ENCODE data around the gene LRRN1.

Gene LRRN1

GRCh38 chr3:3804560-3804959 is 5.3 kb downstream of the LRRN1 start:
- H3K4me1 ChIP-seq (ENCODE audit: control extremely low read depth in 1 of 4, control insufficient read depth in 4 of 4, insufficient read depth in 4 of 4, low read length in 3 of 4), result peaks cover 0 to 17% (median 11%) of the 10 kb centered on the region in 4 experiments
- 100% methylated on average over 1 of the region's 2 CpGs for WGBS (ENCODE audit: insufficient coverage)
- no peak overlapping the region for H3K4me3 ChIP-seq (ENCODE audit: control insufficient read depth in 1 of 7, extremely low read depth in 1 of 7, insufficient read depth in 4 of 7, low read depth in 2 of 7, low read length in 6 of 7)
- POLR2A ChIA-PET, result no interaction called here
- no peak for DNase-seq
- H3K36me3 ChIP-seq (ENCODE audit: control insufficient read depth in 4 of 4, insufficient read depth in 4 of 4, low read length in 3 of 4), result peaks cover 0 to 2% (median 0%) of the 10 kb centered on the region in 4 experiments
- H3K9me3 ChIP-seq (ENCODE audit: control extremely low read depth in 1 of 5, control insufficient read depth in 4 of 5, insufficient read depth in 2 of 5, low read depth in 1 of 5, low read length in 4 of 5), result no peaks in the 10 kb centered on the region
- H3K27ac ChIP-seq (ENCODE audit: insufficient read depth in 1 of 2, low read depth in 1 of 2, low read length in 2 of 2, poor library complexity in 1 of 2, severe bottlenecking in 2 of 2), result no peak overlapping the region
- H3K27me3 ChIP-seq (replicated peaks in 2 of 5; ENCODE audit: control insufficient read depth in 4 of 5, insufficient read depth in 5 of 5, low read length in 4 of 5), result peaks cover 0 to 18% (median 2%) of the 10 kb centered on the region in 5 experiments
- CTCF ChIA-PET, result no interaction called here

GRCh38 chr3:3806092-3806491 is 6.9 kb downstream of the LRRN1 start:
- POLR2A ChIA-PET, result no interaction called here
- peaks cover 0 to 5% (median 1%) of the 10 kb centered on the region in 4 experiments for H3K4me1 ChIP-seq (ENCODE audit: control extremely low read depth in 1 of 4, control insufficient read depth in 4 of 4, insufficient read depth in 4 of 4, low read length in 3 of 4)
- CTCF ChIA-PET, result no interaction called here
- H3K9me3 ChIP-seq (ENCODE audit: control extremely low read depth in 1 of 5, control insufficient read depth in 4 of 5, insufficient read depth in 2 of 5, low read depth in 1 of 5, low read length in 4 of 5), result no peaks in the 10 kb centered on the region
- 100% methylated on average over 7 of the region's 7 CpGs for WGBS (ENCODE audit: insufficient coverage)
- H3K27ac ChIP-seq (ENCODE audit: insufficient read depth in 1 of 2, low read depth in 1 of 2, low read length in 2 of 2, poor library complexity in 1 of 2, severe bottlenecking in 2 of 2), result no peak overlapping the region
- H3K27me3 ChIP-seq (replicated peaks in 2 of 5; ENCODE audit: control insufficient read depth in 4 of 5, insufficient read depth in 5 of 5, low read length in 4 of 5), result peaks cover 0 to 8% (median 2%) of the 10 kb centered on the region in 5 experiments
- peaks cover 0 to 2% (median 0%) of the 10 kb centered on the region in 4 experiments for H3K36me3 ChIP-seq (ENCODE audit: control insufficient read depth in 4 of 4, insufficient read depth in 4 of 4, low read length in 3 of 4)
- no peak for DNase-seq
- no peak overlapping the region for H3K4me3 ChIP-seq (ENCODE audit: control insufficient read depth in 1 of 7, extremely low read depth in 1 of 7, insufficient read depth in 4 of 7, low read depth in 2 of 7, low read length in 6 of 7)

- POLR2A ChIA-PET, result no interaction called here
- Histone ChIP-seq H3K4me1 (ENCODE audit: control extremely low read depth in 1 of 4, control insufficient read depth in 4 of 4, insufficient read depth in 4 of 4, low read length in 3 of 4) (no peaks in the 10 kb centered on the region), H3K4me3 (ENCODE audit: control insufficient read depth in 1 of 7, extremely low read depth in 1 of 7, insufficient read depth in 4 of 7, low read depth in 2 of 7, low read length in 6 of 7) (no peak overlapping the region), H3K27me3 (replicated peaks in 2 of 5; ENCODE audit: control insufficient read depth in 4 of 5, insufficient read depth in 5 of 5, low read length in 4 of 5) (peaks cover 0 to 2% (median 0%) of the 10 kb centered on the region in 5 experiments), H3K27ac (ENCODE audit: insufficient read depth in 1 of 2, low read depth in 1 of 2, low read length in 2 of 2, poor library complexity in 1 of 2, severe bottlenecking in 2 of 2) (no peak overlapping the region), H3K9me3 (ENCODE audit: control extremely low read depth in 1 of 5, control insufficient read depth in 4 of 5, insufficient read depth in 2 of 5, low read depth in 1 of 5, low read length in 4 of 5) (no peaks in the 10 kb centered on the region), H3K36me3 (ENCODE audit: control insufficient read depth in 4 of 4, insufficient read depth in 4 of 4, low read length in 3 of 4) (peaks cover 0 to 2% (median 0%) of the 10 kb centered on the region in 4 experiments)
- CTCF ChIA-PET, result no interaction called here
- DNase-seq, result no peak
- WGBS (ENCODE audit: insufficient coverage), result 94% methylated on average over 6 of the region's 6 CpGs
Measured at GRCh38 chr3:3806856-3807255, 7.6 kb downstream of the LRRN1 start.

- Histone ChIP-seq H3K4me3 (ENCODE audit: control insufficient read depth in 1 of 7, extremely low read depth in 1 of 7, insufficient read depth in 4 of 7, low read depth in 2 of 7, low read length in 6 of 7) (no peak overlapping the region), H3K36me3 (ENCODE audit: control insufficient read depth in 4 of 4, insufficient read depth in 4 of 4, low read length in 3 of 4) (peaks cover 0 to 4% (median 2%) of the 10 kb centered on the region in 4 experiments), H3K9me3 (ENCODE audit: control extremely low read depth in 1 of 5, control insufficient read depth in 4 of 5, insufficient read depth in 2 of 5, low read depth in 1 of 5, low read length in 4 of 5) (no peaks in the 10 kb centered on the region), H3K4me1 (ENCODE audit: control extremely low read depth in 1 of 4, control insufficient read depth in 4 of 4, insufficient read depth in 4 of 4, low read length in 3 of 4) (no peaks in the 10 kb centered on the region), H3K27me3 (replicated peaks in 2 of 5; ENCODE audit: control insufficient read depth in 4 of 5, insufficient read depth in 5 of 5, low read length in 4 of 5) (no peaks in the 10 kb centered on the region), H3K27ac (ENCODE audit: insufficient read depth in 1 of 2, low read depth in 1 of 2, low read length in 2 of 2, poor library complexity in 1 of 2, severe bottlenecking in 2 of 2) (no peak overlapping the region)
- no peak for DNase-seq
- ChIA-PET POLR2A (no interaction called here), CTCF (no interaction called here)
- WGBS (ENCODE audit: insufficient coverage), result 97% methylated on average over 3 of the region's 5 CpGs
Measured at GRCh38 chr3:3813013-3813412, 13.8 kb downstream of the LRRN1 start.

GRCh38 chr3:3815206-3815605 is 16.0 kb downstream of the LRRN1 start:
- WGBS (ENCODE audit: insufficient coverage), result no CpG with 5 or more reads among the region's 1 CpG
- Histone ChIP-seq H3K27ac (ENCODE audit: insufficient read depth in 1 of 2, low read depth in 1 of 2, low read length in 2 of 2, poor library complexity in 1 of 2, severe bottlenecking in 2 of 2) (no peak overlapping the region), H3K4me3 (ENCODE audit: control insufficient read depth in 1 of 7, extremely low read depth in 1 of 7, insufficient read depth in 4 of 7, low read depth in 2 of 7, low read length in 6 of 7) (no peak overlapping the region), H3K36me3 (ENCODE audit: control insufficient read depth in 4 of 4, insufficient read depth in 4 of 4, low read length in 3 of 4) (peaks cover 0 to 4% (median under 1%) of the 10 kb centered on the region in 4 experiments), H3K9me3 (ENCODE audit: control extremely low read depth in 1 of 5, control insufficient read depth in 4 of 5, insufficient read depth in 2 of 5, low read depth in 1 of 5, low read length in 4 of 5) (no peaks in the 10 kb centered on the region), H3K27me3 (replicated peaks in 2 of 5; ENCODE audit: control insufficient read depth in 4 of 5, insufficient read depth in 5 of 5, low read length in 4 of 5) (no peaks in the 10 kb centered on the region), H3K4me1 (ENCODE audit: control extremely low read depth in 1 of 4, control insufficient read depth in 4 of 4, insufficient read depth in 4 of 4, low read length in 3 of 4) (peaks cover 0 to 2% (median 0%) of the 10 kb centered on the region in 4 experiments)
- DNase-seq, result no peak
- ChIA-PET CTCF (no interaction called here), POLR2A (no interaction called here)

GRCh38 chr3:3816034-3816433 is 16.8 kb downstream of the LRRN1 start:
- no peak for DNase-seq
- Histone ChIP-seq H3K27ac (ENCODE audit: insufficient read depth in 1 of 2, low read depth in 1 of 2, low read length in 2 of 2, poor library complexity in 1 of 2, severe bottlenecking in 2 of 2) (no peak overlapping the region), H3K9me3 (ENCODE audit: control extremely low read depth in 1 of 5, control insufficient read depth in 4 of 5, insufficient read depth in 2 of 5, low read depth in 1 of 5, low read length in 4 of 5) (no peaks in the 10 kb centered on the region), H3K36me3 (ENCODE audit: control insufficient read depth in 4 of 4, insufficient read depth in 4 of 4, low read length in 3 of 4) (peaks cover 0 to 4% (median under 1%) of the 10 kb centered on the region in 4 experiments), H3K4me3 (ENCODE audit: control insufficient read depth in 1 of 7, extremely low read depth in 1 of 7, insufficient read depth in 4 of 7, low read depth in 2 of 7, low read length in 6 of 7) (no peak overlapping the region), H3K27me3 (replicated peaks in 2 of 5; ENCODE audit: control insufficient read depth in 4 of 5, insufficient read depth in 5 of 5, low read length in 4 of 5) (no peaks in the 10 kb centered on the region), H3K4me1 (ENCODE audit: control extremely low read depth in 1 of 4, control insufficient read depth in 4 of 4, insufficient read depth in 4 of 4, low read length in 3 of 4) (peaks cover 0 to 2% (median 0%) of the 10 kb centered on the region in 4 experiments)
- CTCF ChIA-PET, result interaction anchor here (0.7 kb wide), 1 partner anchor 624 kb away, joined by 3 read pairs; no protein-coding TSS in a partner anchor
- no CpG with 5 or more reads among the region's 1 CpG for WGBS (ENCODE audit: insufficient coverage)
- POLR2A ChIA-PET, result no interaction called here

GRCh38 chr3:3817865-3818264 is 18.6 kb downstream of the LRRN1 start:
- WGBS (ENCODE audit: insufficient coverage), result 100% methylated on average over 1 of the region's 5 CpGs
- Histone ChIP-seq H3K9me3 (ENCODE audit: control extremely low read depth in 1 of 5, control insufficient read depth in 4 of 5, insufficient read depth in 2 of 5, low read depth in 1 of 5, low read length in 4 of 5) (no peaks in the 10 kb centered on the region), H3K4me3 (ENCODE audit: control insufficient read depth in 1 of 7, extremely low read depth in 1 of 7, insufficient read depth in 4 of 7, low read depth in 2 of 7, low read length in 6 of 7) (no peak overlapping the region), H3K4me1 (ENCODE audit: control extremely low read depth in 1 of 4, control insufficient read depth in 4 of 4, insufficient read depth in 4 of 4, low read length in 3 of 4) (peaks cover 0 to 2% (median 0%) of the 10 kb centered on the region in 4 experiments), H3K36me3 (ENCODE audit: control insufficient read depth in 4 of 4, insufficient read depth in 4 of 4, low read length in 3 of 4) (peaks cover 0 to 4% (median under 1%) of the 10 kb centered on the region in 4 experiments), H3K27ac (ENCODE audit: insufficient read depth in 1 of 2, low read depth in 1 of 2, low read length in 2 of 2, poor library complexity in 1 of 2, severe bottlenecking in 2 of 2) (no peak overlapping the region), H3K27me3 (replicated peaks in 2 of 5; ENCODE audit: control insufficient read depth in 4 of 5, insufficient read depth in 5 of 5, low read length in 4 of 5) (no peaks in the 10 kb centered on the region)
- ChIA-PET CTCF (no interaction called here), POLR2A (no interaction called here)
- no peak for DNase-seq
